HEK293T (cell line): Measurements from ENCODE around the gene PTPRM.

Experiments used
- ARNT ChIP-seq: fragments of 450-650 bp; IDR thresholded peaks from 2 replicates; pipeline ENCODE4 v1.6.1; 2017; ENCODE audit warnings: mild to moderate bottlenecking
- BHLHE40 ChIP-seq: fragments of 450-650 bp; IDR thresholded peaks from 2 replicates; pipeline ENCODE4 v1.6.1; 2016; ENCODE audit warnings: mild to moderate bottlenecking, moderate library complexity, borderline replicate concordance
- ELF4 ChIP-seq: fragments of 450-650 bp; IDR thresholded peaks from 2 replicates; pipeline ENCODE4 v1.6.1; 2017; ENCODE audit warnings: antibody characterized with exemption
- FOXM1 ChIP-seq: fragments of 450-650 bp; IDR thresholded peaks from 2 replicates; pipeline ENCODE4 v1.6.1; 2017; ENCODE audit warnings: mild to moderate bottlenecking, borderline replicate concordance
- SP1 ChIP-seq: fragments of 450-650 bp; IDR thresholded peaks from 2 replicates; pipeline ENCODE4 v1.6.1; 2017
- SUZ12 ChIP-seq: fragments of 450-650 bp; IDR thresholded peaks from 2 replicates; pipeline ENCODE4 v1.6.1; 2016; ENCODE audit warnings: mild to moderate bottlenecking
- TARDBP ChIP-seq: fragments of 450-650 bp; IDR thresholded peaks from 2 replicates; pipeline ENCODE4 v1.6.1; 2016
- ZNF384 ChIP-seq: fragments of 450-650 bp; IDR thresholded peaks from 2 replicates; pipeline ENCODE4 v1.6.1; 2016
- TF ChIP-seq, protein P1 (sequence below): fragments of 450-650 bp; IDR thresholded peaks from 2 replicates; pipeline ENCODE4 v1.6.1; 2016

DNA sequence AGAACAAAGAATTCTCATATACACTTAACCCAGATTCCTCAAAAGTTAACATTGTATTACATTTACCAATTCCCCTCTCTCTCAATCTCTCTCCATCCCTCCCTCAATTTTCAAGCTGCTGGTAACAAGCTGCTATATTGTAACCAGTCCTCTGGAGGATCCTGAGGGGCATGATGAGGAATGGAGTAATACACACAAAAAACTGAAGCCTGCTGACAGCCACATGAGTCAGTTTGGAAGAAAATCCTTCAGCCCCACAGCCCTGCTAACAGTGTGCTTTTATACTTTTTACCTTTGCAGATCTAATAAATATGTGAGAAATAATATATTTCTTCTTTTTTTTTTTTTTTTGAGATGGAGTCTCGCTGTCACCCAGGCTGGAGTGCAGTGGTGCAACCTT, 876.4 kb downstream of the PTPRM start:
- TF ChIP-seq ELF4 (no peak), FOXM1 (no peak), SP1 (no peak), SUZ12 (no peak), BHLHE40 (no peak), TARDBP (no peak), ZNF384 (no peak), ARNT (no peak)
- TF ChIP-seq, protein P1, sequence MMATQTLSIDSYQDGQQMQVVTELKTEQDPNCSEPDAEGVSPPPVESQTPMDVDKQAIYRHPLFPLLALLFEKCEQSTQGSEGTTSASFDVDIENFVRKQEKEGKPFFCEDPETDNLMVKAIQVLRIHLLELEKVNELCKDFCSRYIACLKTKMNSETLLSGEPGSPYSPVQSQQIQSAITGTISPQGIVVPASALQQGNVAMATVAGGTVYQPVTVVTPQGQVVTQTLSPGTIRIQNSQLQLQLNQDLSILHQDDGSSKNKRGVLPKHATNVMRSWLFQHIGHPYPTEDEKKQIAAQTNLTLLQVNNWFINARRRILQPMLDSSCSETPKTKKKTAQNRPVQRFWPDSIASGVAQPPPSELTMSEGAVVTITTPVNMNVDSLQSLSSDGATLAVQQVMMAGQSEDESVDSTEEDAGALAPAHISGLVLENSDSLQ, result no peak
